HG03045 (cell line): ENCODE measurements around the gene GMEB2.

ENCODE experiments used
- ATAC-seq: cut with Tn5 transposase; IDR thresholded peaks from one replicate; pipeline ENCODE4 v1.9.1; 2021; ENCODE audit warnings: mild to moderate bottlenecking, moderate library complexity; ENCODE audit not compliant: unreplicated experiment

GMEB2 gene

GRCh38 chr20:63547725-63548480, 79.0 kb downstream of the GMEB2 start, which contains the start of gene SRMS:
Gene SRMS (minus strand): TSS chr20:63547749. CDS start chr20:63547463, 286 bp downstream.
- no peak for ATAC-seq

- ATAC-seq = no peak
Measured at GRCh38 chr20:63546956-63547724, 79.8 kb downstream of the GMEB2 start.

DNA sequence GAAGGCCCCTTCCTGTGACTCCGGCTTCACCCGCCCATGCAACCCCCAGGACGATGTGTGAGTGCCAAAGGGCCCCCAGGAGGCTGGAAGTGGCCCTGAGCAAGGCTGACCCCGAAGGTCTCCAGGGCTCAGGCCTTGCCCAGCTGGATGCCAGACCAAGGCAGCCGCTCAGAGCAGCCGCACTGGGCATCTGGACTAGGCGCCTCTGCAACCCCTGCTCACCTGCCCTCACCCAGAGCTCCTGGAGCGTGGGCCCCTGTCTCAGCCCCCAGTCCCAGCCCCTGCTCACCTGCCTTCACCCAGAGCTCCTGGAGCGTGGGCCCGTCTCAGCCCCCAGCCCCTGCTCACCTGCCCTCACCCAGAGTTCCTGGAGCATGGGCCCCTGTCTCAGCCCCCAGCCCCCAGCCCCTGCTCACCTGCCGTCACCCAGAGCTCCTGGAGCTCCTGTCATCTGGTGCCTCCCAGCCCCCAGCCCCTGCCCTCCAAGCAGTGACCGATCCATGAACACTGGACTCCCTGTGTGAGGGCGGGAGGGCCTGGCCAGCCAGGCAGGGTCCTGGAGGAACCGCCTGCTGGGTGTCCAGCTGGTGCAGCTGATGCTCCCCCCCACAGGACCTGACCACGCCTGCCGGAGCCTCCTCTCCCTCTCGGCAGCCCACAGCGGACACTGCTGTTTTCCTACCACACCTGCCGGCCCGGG, 80.5 kb downstream of the GMEB2 start:
- ATAC-seq = no peak

DNA sequence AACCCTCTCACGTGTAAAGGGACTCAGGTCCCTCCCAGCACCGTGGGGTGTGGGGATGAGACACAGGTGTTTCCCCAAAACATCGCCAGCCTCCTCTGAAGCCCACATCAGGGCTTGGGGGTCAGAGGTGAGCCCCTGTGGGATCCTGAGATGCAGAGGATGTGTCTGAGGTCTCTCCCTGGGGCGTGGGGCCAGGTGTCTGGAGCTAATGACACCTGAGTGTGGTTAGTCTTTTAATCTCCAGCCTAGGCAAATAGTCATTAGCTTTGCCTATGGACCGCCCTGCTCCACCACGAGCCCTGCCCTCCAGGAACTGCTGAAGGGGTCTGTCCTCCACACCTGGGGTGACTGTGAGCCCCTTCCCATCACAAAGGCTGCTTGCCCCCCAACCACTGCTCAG, 81.1 kb downstream of the GMEB2 start:
- ATAC-seq = no peak

DNA sequence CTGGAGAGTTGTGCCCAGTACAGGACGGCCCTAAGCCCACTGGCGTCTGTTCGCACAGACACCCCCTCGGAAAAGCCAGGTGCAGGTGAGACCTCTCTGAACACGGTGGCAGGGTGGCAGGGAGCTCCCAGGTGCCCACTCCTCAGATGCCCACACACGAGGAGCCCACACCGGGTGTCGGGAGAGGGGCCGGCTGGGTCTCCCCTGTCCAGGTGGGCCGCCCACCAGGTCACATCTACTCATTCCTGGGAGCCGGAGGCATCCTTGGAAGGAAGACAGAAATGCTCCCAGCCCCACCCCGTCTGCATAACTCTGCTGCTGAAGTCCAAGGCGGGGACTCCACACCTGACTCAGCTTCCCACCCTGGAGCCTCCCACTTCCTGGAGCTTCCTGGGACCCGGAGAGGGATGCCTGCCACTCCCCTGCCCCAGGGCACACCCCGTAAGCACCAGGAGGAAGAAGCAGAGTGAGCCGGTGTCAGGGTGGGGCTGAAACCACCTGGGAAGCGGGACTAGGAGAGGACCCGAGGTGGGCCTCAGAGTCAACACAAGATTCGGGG, 81.9 kb downstream of the GMEB2 start:
- no peak for ATAC-seq

GRCh38 chr20:63544241-63544957, 82.5 kb downstream of the GMEB2 start:
- no peak for ATAC-seq

GRCh38 chr20:63543733-63544132, 83.2 kb downstream of the GMEB2 start:
- no peak for ATAC-seq

GRCh38 chr20:63543131-63543530, 83.8 kb downstream of the GMEB2 start:
- ATAC-seq = no peak

DNA sequence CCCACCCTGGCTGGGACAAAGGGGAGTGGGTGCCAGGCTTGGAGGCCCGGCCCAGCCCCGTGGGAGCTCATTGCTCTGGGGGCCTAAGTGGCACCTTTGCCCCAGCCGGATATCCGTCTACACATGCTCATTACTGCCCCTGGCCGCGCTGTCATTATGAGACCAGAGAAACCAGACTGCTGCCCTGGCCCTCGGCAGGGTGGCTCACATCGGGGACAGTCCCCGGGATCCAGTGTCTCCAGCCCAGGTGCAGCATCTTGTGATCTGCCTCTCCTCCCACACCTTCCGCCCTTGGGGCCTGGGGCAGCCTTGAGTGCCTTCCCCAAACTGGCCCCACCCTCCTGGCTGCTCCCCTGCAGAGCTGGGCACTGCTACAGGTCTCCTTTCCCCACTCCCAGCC, 84.2 kb downstream of the GMEB2 start:
- ATAC-seq = no peak

GRCh38 chr20:63542031-63542559, 84.8 kb downstream of the GMEB2 start:
- ATAC-seq = no peak

DNA sequence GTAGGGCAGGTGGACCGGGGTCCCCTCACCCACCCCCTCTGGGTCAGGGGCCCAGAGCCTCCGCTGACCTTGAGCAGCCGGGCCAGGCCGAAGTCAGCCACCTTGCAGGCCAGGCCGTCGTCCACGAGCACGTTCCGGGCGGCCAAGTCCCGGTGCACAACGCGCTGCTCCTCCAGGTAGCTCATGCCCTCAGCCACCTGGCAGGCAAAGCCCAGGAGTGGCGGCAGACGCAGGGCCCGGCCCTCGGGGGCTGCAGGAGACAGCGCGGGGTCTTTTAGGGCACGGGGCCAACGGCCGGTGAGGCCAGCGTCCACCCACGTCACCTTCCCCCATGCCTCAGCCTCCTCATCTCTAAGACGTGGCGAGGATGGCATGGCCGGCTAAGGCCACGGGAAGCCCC, 85.5 kb downstream of the GMEB2 start:
- no peak for ATAC-seq

DNA sequence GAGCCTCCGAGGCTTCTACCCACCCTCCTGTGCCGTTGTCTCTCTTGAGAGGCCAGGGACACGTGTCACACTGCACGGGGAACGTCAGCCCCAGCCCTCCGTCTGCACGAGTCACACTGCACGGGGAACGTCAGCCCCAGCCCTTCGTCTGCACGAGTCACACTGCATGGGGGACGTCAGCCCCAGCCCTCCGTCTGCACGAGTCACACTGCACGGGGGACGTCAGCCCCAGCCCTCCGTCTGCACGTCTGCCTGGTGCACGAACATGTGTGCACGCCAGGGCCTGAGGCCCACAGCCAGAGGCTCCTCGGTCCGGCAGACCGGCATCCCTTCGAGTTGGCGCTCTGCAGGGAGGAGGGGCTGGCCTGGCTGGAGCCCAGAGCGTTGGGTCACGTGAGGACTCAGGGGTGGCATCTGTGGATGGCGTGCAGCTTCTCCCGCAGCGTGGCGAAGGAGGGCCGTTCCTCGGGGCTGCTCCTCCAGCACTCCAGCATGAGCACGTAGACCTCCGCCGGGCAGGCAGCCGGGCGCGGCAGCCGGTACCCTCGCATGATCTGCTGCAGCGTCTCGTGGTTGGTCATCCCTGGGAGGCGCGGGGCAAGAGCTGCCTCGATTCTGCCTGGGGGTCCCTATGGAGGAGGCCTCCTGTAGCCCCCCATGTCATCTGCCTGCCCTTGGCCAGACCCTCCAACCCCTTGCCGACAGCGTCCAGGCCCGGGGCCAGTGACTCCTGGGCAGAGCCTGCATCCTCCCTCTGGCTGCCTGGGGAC, 86.3 kb downstream of the GMEB2 start:
- ATAC-seq = no peak

- no peak for ATAC-seq
Measured at GRCh38 chr20:63539441-63540370, 87.2 kb downstream of the GMEB2 start.

- no peak for ATAC-seq
Measured at GRCh38 chr20:63539092-63539430, 87.8 kb downstream of the GMEB2 start.

- no peak for ATAC-seq
Measured at GRCh38 chr20:63538204-63539091, 88.5 kb downstream of the GMEB2 start.
